GM12878 (cell line): ENCODE measurements around the gene CCL25.

Source experiments
- KDM1A ChIP-seq: fragments of 200-600 bp; sonication (generic); IDR thresholded peaks from 2 replicates; pipeline ENCODE4 v1.6.1; 2016; ENCODE audit warnings: borderline replicate concordance
- NR2C2 ChIP-seq: IDR thresholded peaks from 2 replicates; pipeline ENCODE4 v1.6.1; 2011; ENCODE audit warnings: borderline replicate concordance, low read depth; ENCODE audit not compliant: control insufficient read depth, insufficient read length

- TF ChIP-seq NR2C2 (no peak), KDM1A (no peak)
Measured at GRCh38 chr19:8084152-8084551, 31.6 kb downstream of the CCL25 start.
